Measurements from ENCODE around the gene C2orf76.

C2orf76 gene

GRCh38 chr2:119260646-119261492 is 105.8 kb downstream of the C2orf76 start:
- DNase-seq, result no peak

- no peak for DNase-seq
Measured at GRCh38 chr2:119259296-119259860, 107.3 kb downstream of the C2orf76 start.

- DNase-seq, result no peak
Measured at GRCh38 chr2:119257198-119257597, 109.4 kb downstream of the C2orf76 start.

GRCh38 chr2:119256582-119256921 is 110.1 kb downstream of the C2orf76 start:
- DNase-seq, result no peak

GRCh38 chr2:119255760-119256581 is 110.7 kb downstream of the C2orf76 start:
- no peak for DNase-seq

GRCh38 chr2:119254601-119255080 is 112.0 kb downstream of the C2orf76 start:
- no peak for DNase-seq

GRCh38 chr2:119253760-119254600 is 112.7 kb downstream of the C2orf76 start:
- DNase-seq, result no peak

GRCh38 chr2:119253114-119253702 is 113.4 kb downstream of the C2orf76 start:
- no peak for DNase-seq
